Measurements from ENCODE around the gene NUDT8. TPM values are rescaled to one million over a fixed set of nuclear protein-coding genes. Genes with fewer than 3 reads are reported as not detected.

NUDT8 gene
- total and polyA plus RNA-seq, 2 of the 8 experiments (the other 6 are each of a cell fraction or from before 2014, with no cell fraction given), result 7.2 to 8.3 TPM

DNA sequence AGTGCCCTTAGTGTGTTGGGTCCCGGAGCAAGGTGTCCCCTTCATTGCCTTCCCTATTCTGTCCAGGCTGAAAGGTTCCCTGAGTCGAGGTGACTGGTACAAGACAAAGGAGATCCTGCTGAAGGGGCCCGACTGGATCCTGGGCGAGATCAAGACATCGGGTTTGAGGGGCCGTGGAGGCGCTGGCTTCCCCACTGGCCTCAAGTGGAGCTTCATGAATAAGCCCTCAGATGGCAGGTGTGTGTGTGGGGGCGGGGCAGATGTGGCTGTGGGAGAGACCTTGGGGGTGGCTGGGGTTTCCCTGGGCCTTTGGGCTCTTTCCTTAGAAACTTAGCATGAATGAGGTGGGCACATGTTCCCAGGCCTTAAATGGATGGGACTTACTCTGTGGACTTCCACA is 21.3 kb downstream of the NUDT8 start (continued):
- TF ChIP-seq HDAC2 (IDR thresholded peaks at IDR 0.05; ENCODE audit: borderline replicate concordance in 1 of 2, low read depth in 2 of 2, low read length in 2 of 2), result no peak
- no peak for TF ChIP-seq NANOG (IDR thresholded peaks at IDR 0.05; ENCODE audit: insufficient read depth, low read depth, low read length, poor library complexity, severe bottlenecking)
- TF ChIP-seq POLR2AphosphoS5 (IDR thresholded peaks at IDR 0.05; ENCODE audit: low read depth, low read length), result no peak
- no peak for TF ChIP-seq JUND (IDR thresholded peaks at IDR 0.05; ENCODE audit: low read length)
- no peak for TF ChIP-seq SUZ12 (IDR thresholded peaks at IDR 0.05; ENCODE audit: low read length)
- TF ChIP-seq, protein P1, sequence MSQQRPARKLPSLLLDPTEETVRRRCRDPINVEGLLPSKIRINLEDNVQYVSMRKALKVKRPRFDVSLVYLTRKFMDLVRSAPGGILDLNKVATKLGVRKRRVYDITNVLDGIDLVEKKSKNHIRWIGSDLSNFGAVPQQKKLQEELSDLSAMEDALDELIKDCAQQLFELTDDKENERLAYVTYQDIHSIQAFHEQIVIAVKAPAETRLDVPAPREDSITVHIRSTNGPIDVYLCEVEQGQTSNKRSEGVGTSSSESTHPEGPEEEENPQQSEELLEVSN (IDR thresholded peaks at IDR 0.05), result no peak
- TF ChIP-seq MAFK (IDR thresholded peaks at IDR 0.05; ENCODE audit: low read depth, low read length), result no peak
- TF ChIP-seq RFX5 (IDR thresholded peaks at IDR 0.05; ENCODE audit: borderline replicate concordance, low read depth, low read length), result no peak
- no peak for TF ChIP-seq ASH2L (IDR thresholded peaks at IDR 0.05; ENCODE audit: low read length)
- no peak for TF ChIP-seq SP4 (IDR thresholded peaks at IDR 0.05; ENCODE audit: low read length)
